Right atrium auricular region (tissue), 2 donors: ENCODE measurements around the gene STUM. TPM values are rescaled to one million over a fixed set of nuclear protein-coding genes. Genes with fewer than 3 reads are reported as not detected.
"Not testable (repeated sequence)": the region's sequence is repeated elsewhere in the genome, so short reads cannot be mapped to it uniquely, and the experiment has no call there.

Experiments
- DNase-seq: peaks from one replicate; pipeline ENCODE4 v3.0.0-alpha.2; 2019; ENCODE audit warnings: low spot score
- H3K27ac ChIP-seq, 2 donors: fragments of 200-600 bp; sonication (generic); 1 replicate in 1 of 2; 2 replicates in 1 of 2; pipeline ENCODE4 v1.5.1; 2016 to 2019
- H3K27me3 ChIP-seq, 2 donors: fragments of 200-600 bp; sonication (generic); one replicate each; pipeline versions ENCODE4 v1.5.1 to v1.6.0; 2017 to 2019
- H3K36me3 ChIP-seq: fragments of 200-600 bp; sonication (generic); one replicate; pipeline ENCODE4 v1.5.1; 2016
- H3K4me1 ChIP-seq, 2 donors: fragments of 200-600 bp; sonication (generic); one replicate each; pipeline versions ENCODE4 v1.5.1 to v1.6.0; 2017 to 2019
- H3K4me3 ChIP-seq, 2 donors: fragments of 200-600 bp; sonication (generic); 1 replicate in 1 of 2; 2 replicates in 1 of 2; pipeline ENCODE4 v1.5.1; 2017 to 2019; ENCODE audit warnings: mild to moderate bottlenecking in 1 of 2, moderate library complexity in 1 of 2
- H3K9me3 ChIP-seq, 2 donors: fragments of 200-600 bp; sonication (generic); one replicate each; pipeline ENCODE4 v1.5.1; 2019
- CTCF ChIP-seq, 2 donors: fragments of 200-600 bp; sonication (generic); IDR thresholded peaks; one replicate each; pipeline ENCODE4 v1.5.1; 2019; ENCODE audit warnings: antibody characterized with exemption in 2 of 2
- total RNA-seq, 2 donors: library from RNA; depleted of rRNA; stranded (reverse); fragments of >200 nt; gene quantifications; one replicate each; pipeline ENCODE4 v1.1.0, GENCODE V29; 2016

Gene STUM
- total RNA-seq: under 1 TPM; 0.43 to 0.70 TPM

DNA sequence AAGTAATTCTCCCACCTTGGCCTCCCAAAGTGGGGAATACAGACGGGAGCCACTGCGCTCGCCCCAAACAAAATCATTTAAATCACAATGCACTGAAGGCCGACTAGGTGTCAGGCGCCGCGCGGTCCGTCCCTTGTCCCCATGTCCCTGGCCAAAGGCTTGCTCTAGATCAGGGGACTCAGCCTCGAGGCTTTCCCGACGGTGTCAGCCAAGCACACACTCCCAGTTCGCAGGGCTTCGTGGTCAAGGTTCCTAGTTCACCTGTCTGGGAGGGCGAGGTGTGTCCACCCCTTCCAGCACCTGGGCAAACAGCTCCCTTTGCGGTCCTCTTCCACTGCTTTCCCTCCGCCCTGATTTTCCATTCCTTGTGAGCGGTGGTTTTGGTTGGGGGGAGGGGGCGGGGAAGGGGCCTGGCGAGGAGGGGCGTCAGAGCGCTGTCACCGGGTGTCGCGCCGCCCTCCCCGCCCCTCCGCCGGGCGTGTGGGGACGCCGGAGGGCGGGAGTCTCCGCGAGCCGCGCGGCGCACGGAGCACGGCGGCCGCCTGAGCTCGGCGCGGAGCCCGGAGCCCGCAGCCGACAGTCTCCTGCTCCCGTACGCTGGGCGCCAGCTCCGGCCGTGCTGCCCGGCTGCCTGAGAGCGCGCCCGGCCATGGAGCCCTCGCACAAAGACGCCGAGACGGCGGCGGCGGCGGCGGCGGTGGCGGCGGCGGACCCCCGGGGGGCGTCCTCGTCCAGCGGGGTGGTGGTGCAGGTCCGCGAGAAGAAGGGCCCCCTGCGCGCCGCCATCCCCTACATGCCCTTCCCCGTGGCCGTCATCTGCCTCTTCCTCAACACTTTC is at the start of gene STUM:
TSS of gene STUM (plus strand) at position 509 of the 838 bp plus-strand sequence. CDS start at position 650, 141 bp downstream.
- no peaks in the 10 kb centered on the region for H3K36me3 ChIP-seq
- H3K9me3 ChIP-seq: no peaks in the 10 kb centered on the region
- H3K4me3 ChIP-seq: peak within 1 kb of the TSS; percentile 31 to 60
- peak within 1 kb of the TSS; percentile 36 to 49 for H3K27ac ChIP-seq
- DNase-seq: no peak
- TF ChIP-seq CTCF (IDR thresholded peaks at IDR 0.05): no peak
- H3K4me1 ChIP-seq: peaks cover 0 to 53% of the 10 kb centered on the region in 2 donors
- no peaks in the 10 kb centered on the region for H3K27me3 ChIP-seq

GRCh38 chr1:226499699-226500098 is 48.9 kb upstream of the STUM start:
- H3K36me3 ChIP-seq, H3K27me3 ChIP-seq: not testable (repeated sequence)

GRCh38 chr1:226506021-226506420 is 42.5 kb upstream of the STUM start:
- H3K27me3 ChIP-seq: no peaks in the 10 kb centered on the region
- no peak for TF ChIP-seq CTCF (IDR thresholded peaks at IDR 0.05)
- no peak overlapping the region for H3K4me3 ChIP-seq
- H3K27ac ChIP-seq: no peak overlapping the region
- no peak for DNase-seq
- H3K36me3 ChIP-seq: no peaks in the 10 kb centered on the region
- no peaks in the 10 kb centered on the region for H3K4me1 ChIP-seq
- H3K9me3 ChIP-seq: no peaks in the 10 kb centered on the region

More at GRCh38 chr1:226499699-226500098, 48.9 kb upstream of the STUM start:
- H3K27ac ChIP-seq, H3K4me1 ChIP-seq, H3K4me3 ChIP-seq, H3K9me3 ChIP-seq, DNase-seq: not testable (repeated sequence)

GRCh38 chr1:226506921-226507320 is 41.6 kb upstream of the STUM start:
- Histone ChIP-seq H3K27me3 (no peaks in the 10 kb centered on the region), H3K9me3 (no peaks in the 10 kb centered on the region), H3K4me3 (no peak overlapping the region), H3K36me3 (no peaks in the 10 kb centered on the region), H3K27ac (no peak overlapping the region), H3K4me1 (no peaks in the 10 kb centered on the region)
- no peak for TF ChIP-seq CTCF (IDR thresholded peaks at IDR 0.05)
- DNase-seq: no peak

GRCh38 chr1:226510453-226510852 is 38.1 kb upstream of the STUM start:
- H3K4me1 ChIP-seq: no peaks in the 10 kb centered on the region
- no peak overlapping the region for H3K4me3 ChIP-seq
- no peaks in the 10 kb centered on the region for H3K9me3 ChIP-seq
- TF ChIP-seq CTCF (IDR thresholded peaks at IDR 0.05): no peak
- DNase-seq: peak; percentile 55
- H3K27me3 ChIP-seq: no peaks in the 10 kb centered on the region
- H3K27ac ChIP-seq: no peak overlapping the region
- H3K36me3 ChIP-seq: no peaks in the 10 kb centered on the region

DNA sequence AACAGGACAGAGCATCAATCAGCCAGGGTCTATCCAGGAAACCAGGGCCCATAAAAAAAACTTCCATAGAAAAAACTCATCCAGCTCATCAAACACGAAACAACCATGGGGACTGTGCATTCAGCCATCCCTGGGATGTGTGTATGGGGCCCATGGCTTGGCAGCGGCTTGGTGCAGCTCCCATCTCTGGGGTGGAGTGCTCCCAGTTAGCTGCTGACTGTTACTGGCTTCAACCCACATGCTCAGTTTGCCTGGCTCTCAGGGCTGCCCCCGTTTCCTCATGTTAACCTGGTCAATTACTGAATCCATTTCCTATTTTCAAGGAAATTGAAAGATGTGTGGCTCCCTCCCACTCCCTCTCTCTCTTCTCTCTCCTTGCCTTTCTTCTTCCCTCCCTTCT is 37.3 kb upstream of the STUM start:
- Histone ChIP-seq H3K27ac (no peak overlapping the region), H3K27me3 (no peaks in the 10 kb centered on the region), H3K4me1 (no peaks in the 10 kb centered on the region), H3K4me3 (no peak overlapping the region), H3K36me3 (no peaks in the 10 kb centered on the region), H3K9me3 (no peaks in the 10 kb centered on the region)
- TF ChIP-seq CTCF (IDR thresholded peaks at IDR 0.05): no peak
- no peak for DNase-seq
